HG02852 (cell line): Measurements from ENCODE around the gene CEP44.
"Not testable (repeated sequence)": the region's sequence is repeated elsewhere in the genome, so short reads cannot be mapped to it uniquely, and the experiment has no call there.

Source experiments
- ATAC-seq: cut with Tn5 transposase; IDR thresholded peaks from one replicate; pipeline ENCODE4 v1.9.1; 2021; ENCODE audit warnings: mild to moderate bottlenecking, moderate library complexity; ENCODE audit not compliant: unreplicated experiment

The CEP44 gene, protein sequence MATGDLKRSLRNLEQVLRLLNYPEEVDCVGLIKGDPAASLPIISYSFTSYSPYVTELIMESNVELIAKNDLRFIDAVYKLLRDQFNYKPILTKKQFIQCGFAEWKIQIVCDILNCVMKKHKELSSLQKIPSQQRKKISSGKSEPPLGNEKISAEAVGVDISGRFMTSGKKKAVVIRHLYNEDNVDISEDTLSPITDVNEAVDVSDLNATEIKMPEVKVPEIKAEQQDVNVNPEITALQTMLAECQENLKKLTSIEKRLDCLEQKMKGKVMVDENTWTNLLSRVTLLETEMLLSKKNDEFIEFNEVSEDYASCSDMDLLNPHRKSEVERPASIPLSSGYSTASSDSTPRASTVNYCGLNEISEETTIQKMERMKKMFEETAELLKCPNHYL

DNA sequence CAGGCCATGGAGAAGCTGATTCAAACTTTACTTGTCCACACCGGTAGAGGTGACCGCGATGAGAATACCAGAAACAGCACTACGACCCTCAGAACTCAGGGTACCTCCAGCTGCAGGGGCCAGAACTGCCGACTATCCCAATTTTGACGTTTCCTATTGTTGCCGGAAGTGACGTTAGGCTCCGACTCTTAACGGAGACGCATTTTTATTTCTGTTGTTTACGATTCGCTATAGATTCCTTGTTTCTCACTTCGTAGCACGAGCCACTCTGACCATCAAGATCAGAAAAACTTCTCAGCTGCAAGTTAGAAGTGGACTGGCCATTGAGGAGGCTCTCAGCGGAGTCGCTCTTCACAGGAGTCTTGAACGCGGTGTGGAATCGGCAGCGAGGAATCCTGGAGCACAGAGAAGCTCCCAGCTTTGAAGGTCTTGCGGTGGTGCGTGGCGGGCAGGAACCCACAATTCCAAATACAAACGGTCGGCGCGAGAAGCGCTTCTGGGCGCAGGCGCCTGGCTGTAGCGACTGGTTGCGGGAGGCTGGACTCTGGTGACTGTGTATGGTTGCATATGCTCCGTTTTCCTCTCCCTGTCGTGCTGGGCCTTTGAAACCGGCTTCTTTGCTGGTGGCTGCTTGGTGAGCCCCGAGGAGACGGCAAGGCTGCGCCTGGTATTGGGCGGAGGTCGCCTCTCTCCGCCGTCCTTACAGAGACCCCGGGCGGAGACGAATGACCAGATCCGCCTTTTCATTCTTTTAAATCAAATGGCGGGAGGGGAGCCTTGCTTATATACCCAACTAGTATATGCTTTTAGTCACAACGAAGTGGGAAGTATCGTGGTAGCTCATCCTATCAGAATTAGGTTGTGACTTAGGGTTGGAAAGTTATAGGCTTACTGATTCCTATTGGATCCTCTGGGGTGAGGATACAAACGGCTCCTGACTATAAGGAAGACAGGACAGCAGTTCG, at the start of gene CEP44, which contains the start of gene FBXO8:
CEP44 (plus strand) TSS at position 405 of the 965 bp plus-strand sequence. CDS start 15,211 bp downstream, outside the sequence.
FBXO8 (minus strand) TSS at position 161 of the 965 bp plus-strand sequence. CDS start 20,575 bp downstream, outside the sequence.
- peak; percentile 62 for ATAC-seq

DNA sequence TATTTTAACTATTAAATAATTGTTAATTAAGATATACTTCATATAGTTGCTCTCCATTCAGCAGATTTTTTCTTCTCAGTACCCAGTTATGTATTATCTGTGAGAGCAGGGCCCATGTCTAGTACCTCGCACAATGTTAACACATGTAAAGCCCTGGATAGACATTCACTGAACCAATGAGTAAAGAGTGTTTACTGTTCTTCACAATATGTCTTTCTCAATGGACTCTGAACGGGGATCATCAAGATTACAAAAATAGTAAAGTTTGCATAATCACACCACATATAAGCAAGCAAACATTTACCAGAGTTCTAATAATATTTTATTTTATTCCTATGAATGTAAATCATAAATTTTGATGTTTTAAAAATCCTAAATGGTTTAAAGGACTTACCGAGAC, 47.4 kb upstream of the CEP44 start:
- no peak for ATAC-seq

DNA sequence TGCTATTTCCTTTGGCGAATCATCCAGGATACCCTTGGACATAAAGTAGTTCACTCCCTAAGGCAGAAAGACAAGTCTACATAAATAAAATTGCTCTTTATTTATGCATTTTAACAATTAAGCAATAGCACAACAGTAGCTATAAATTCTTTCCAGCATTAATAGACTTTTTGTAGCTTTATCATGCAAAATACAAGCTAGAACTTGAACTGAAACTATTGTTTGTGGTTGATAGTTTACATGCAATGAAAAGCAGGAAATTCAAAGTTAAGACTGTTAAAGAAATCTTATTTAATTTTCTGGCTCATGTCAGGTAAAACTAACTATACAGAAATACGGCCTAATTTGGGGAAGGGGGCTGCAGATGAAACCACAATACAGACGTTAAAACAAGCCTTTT, 42.5 kb upstream of the CEP44 start:
- no peak for ATAC-seq

DNA sequence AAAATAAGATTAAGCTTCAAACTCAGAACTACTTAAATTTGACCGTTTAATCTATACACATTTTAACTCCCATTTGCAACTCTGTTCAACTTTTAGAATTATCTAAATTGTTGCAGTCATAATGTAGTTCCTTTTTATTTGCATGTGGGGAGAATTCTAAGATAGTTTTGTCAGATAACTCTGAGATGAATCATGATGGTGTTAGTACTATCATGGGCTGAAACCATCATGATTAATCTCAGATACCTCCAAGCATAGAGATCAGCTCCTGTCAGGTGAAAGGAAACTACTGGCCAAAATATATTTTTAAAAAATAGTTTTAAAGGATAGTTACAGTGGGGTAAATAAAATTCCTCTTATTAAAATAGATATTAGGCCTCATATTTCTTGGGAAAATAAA, 39.3 kb upstream of the CEP44 start:
- peak; percentile 65 for ATAC-seq

DNA sequence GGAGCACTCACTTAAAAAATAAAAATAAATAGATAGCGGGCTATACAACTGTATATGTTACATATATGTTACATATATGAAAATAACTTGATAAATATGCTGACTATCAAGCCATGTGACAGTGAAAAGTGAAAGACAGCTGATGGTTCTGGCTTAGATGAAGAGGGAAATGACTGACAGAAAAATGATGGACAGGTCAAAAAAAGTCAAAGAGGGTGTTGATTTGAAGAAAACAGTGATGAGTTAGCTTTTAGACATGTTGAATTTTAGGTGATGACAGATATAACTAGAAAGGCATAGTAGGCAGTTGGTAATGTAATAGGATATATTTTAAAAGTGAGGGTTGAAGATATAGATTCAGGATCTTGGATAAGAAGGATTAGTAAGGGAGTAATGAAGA, 38.0 kb upstream of the CEP44 start:
- ATAC-seq, result no peak

DNA sequence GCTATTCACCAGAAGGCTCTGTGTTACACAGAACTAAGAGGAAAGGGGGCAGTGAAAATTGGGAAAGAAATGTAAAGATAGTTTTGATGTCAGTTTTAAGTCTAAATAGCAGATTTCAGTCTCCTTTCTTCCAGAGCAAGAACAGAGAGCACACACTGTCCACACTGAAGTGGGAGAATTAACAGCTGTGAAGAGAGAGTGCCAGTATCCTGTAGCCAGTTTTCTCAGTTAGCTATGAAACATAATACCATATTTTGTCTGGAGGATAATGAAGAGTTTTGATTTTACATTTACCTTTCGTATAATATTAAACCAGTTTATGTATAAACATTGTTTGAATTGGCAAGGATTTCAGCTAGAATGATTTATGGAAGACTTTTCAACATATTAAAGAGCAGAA, 35.3 kb upstream of the CEP44 start:
- no peak for ATAC-seq

DNA sequence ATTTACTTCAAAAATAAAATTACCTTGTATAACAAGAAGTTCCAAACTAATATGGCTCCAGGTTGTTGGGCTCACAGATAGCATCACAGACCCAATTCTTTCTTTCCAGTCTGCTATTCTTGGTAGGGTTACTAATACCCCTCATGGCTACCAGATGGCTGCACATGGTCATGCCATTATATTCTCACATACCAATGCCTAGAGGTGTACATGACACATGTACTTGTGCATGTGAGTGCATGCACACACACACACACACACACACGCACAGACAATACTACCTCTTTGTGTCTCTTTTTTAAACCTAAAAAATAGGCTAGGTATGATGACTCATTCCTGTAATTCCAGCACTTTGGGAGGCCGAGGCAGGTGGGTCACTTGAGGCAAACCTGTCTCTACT, 31.3 kb upstream of the CEP44 start:
- ATAC-seq, result no peak

DNA sequence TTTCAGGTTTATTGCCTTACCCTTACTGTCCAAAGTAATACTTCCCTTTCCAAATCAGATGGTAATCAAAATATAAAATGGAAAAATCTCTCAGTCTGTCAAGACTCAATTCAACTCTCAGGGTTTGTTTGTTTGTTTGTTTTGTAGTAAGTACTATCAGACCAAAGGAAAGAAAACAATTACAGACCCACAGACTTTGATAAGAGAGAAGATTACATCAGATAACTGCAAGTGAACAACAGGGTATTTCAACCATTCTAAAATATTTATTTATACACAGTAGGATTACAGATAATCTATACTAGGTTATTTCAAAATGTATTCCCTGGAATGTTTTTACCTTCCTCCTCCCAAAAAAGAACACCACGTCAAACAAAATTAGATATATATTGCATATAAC, 29.1 kb upstream of the CEP44 start:
- ATAC-seq, result no peak

DNA sequence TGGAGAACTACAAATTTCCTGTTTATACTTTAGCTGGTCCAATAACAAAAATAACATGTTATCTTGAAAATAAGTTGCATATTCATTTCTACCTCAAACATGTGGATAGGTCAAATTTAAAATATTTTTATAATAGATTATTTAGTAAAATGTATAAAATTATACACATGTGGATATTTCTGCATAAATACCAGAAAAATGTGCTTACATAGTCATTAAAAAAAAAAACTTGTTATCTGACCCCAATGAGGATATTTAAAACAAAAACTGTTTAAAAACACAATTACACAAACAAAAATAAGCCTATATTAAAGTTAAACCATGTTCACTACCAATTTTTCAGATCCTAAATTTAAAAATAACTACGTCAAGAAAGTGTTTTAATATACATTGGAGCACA, 28.3 kb upstream of the CEP44 start:
- ATAC-seq, result no peak

DNA sequence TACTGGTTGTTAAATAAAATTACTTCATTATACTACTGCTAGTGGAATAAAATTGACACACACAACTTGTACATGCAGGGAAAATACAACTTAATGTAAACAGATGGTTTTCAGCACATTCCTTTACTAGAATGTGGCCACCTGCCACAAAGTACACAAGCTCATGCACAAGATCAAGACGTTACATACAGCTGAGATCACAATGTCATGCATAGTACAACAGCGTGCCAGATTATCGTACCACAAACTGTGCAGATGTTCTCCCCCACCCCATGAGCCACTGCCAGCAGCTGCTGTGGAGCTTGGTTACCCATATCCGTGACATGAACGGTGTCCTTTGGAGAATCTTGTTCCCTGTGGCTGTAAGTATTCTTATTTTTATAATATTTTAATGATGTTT, 27.9 kb upstream of the CEP44 start:
- no peak for ATAC-seq

DNA sequence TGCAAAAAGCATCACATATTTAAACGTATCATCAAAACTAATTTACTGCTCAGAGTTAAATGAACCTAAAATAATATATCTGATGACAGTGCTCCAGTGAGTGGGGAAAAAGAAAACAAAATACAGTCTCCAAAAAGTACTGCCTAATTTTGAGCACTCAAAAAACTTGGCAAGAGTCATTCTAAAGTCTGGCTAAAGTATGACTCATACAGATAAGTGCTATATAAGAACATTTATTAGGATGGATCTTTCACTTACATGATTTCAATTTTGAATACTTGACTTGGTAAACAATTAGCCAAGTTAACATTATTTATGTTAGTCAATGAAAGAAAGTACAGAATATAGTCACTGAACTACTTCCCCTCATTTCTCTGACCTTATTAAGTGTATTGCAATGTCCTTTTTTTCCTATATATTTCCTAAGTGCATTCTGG, 27.4 kb upstream of the CEP44 start:
- no peak for ATAC-seq

DNA sequence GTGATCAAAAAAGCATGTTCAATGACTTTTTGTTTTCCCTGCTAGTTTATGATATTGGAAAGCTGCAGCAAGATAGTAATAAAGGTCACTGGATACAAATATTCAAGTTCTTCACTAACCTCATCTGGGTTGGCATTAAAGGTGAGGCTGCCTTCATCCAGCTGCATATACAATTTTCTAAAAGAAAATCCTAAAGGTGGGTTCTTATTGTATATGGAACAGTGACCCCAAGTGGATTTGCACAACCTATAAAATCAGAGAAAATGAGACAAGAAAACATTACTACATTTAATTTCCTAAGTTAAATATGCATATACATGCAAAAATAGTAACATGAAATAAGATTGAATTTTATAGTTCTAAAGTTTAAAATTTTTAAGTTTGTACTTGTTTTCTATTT, 24.1 kb upstream of the CEP44 start:
- no peak for ATAC-seq

DNA sequence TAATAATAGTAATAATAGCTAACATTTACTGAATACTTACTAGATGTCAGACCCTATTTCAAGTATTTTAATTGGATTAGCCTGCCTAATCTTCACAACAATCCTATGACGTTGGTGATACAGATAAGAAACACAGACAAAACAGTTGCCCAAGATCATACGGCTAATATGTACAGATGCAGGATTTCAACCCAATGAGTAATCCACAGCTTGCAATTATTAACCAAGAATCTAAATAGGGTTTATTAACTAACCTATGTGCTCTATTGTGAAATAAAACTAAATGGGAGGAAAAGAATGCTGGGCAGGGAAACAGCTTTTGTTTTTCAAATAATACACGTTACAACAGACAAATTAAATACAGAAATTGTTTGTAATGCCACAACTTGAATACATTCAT, 23.6 kb upstream of the CEP44 start:
- ATAC-seq, result no peak

DNA sequence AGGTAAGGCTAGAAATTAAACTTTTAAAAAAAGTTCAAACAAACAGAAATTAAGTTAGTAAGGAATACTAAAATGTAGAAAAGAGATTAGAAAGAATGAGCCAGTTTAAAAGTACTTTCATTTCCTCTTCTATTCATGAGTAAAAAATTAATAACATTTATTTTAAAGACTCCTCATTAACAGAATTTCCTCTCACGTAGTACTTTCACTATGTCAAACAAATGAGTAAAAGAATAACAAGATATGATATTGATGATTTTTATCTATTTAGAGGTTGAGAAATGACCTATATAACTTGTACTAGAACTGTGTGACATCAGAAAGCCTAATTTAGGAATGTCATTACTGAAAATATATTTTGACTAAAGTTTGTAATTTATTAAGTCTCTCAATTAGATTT, 22.3 kb upstream of the CEP44 start:
- not testable (repeated sequence) for ATAC-seq

DNA sequence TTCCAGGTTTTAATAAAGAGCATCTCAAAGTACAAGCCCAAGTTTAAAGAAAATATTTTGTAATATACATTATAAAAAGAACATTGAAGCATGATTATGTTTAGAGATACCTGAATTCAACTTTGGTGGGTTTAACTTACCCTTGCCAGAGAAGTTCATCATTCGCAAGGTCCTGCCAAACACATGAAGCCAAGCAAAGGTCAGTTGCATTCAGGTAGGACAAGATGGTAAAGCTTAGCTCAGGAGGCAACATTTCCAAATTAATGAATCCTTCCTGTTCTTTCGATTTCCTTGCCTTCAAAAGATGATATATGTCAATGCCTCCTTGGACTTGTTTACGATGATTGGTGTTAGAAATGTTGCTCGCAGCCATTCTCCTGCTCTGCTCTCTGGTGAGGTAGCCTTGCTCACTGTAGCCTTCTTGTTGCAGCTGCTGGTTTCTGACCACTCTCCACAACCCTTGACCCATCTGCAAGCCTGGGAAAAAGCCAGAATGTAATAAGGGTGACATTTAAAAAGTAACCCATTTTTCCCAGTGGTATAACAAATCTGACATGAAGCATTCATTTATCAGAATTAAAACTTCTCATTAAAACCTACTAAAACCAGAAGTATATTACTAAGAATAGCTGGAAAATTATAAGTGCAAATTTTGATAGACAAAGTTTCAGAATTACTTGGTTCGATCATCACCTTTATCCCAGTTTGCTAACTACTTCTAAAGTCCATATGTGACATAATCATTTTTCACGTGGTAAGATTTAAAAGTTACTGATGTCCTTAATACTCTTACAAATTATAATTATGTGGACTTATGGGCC, 20.9 kb upstream of the CEP44 start:
- ATAC-seq, result no peak

DNA sequence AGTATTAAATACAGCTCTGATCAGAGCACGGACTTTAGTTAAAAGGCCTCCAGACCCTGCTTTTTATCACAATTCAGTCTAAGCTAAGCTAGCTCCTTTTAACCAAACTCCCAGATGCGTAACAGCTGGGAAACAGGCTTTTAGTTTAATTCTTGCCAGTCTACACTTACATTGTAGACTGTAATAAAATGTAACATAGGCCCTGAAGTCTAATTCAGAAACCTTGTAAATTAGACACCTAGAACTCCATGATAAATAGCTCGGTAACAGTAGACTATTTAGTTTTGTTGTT, 20.3 kb upstream of the CEP44 start:
- no peak for ATAC-seq

DNA sequence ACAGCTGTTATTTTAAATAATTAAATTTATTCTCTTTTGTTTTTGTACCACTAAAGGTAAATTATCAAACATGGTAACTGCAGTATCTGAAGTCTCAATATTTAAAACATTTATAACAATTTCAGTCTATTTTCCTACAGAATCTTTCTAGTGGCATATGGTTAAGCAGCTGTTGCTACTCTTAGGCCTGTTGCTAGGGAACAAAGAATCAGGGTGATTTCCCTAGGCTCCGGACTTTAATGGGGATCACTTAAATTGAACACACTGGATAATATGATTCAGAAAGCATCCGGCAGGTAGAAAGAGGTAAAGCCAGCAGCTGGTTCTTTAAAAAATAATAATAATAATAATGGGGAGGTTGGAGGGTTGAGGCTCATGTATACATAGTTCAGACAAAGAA, 17.8 kb upstream of the CEP44 start:
- ATAC-seq, result no peak

DNA sequence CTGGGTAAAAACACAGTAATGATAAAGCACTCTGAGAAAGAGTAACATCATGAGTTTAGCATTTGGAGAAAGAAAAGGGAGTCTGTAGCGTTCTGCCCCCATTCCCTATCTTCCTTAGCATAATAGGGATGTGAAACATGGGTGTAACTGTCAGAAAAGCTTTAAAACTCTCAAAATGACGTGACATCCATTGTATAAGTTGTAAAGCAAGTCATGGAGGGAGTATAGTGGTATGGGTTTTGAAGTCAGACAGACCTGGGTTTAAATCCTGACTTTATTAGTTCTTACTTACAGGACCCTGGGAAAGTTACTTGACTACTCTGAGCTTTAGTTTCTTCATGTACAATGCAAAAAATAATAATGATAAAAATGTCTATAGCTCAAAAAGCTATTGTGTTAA, 17.3 kb upstream of the CEP44 start:
- no peak for ATAC-seq

DNA sequence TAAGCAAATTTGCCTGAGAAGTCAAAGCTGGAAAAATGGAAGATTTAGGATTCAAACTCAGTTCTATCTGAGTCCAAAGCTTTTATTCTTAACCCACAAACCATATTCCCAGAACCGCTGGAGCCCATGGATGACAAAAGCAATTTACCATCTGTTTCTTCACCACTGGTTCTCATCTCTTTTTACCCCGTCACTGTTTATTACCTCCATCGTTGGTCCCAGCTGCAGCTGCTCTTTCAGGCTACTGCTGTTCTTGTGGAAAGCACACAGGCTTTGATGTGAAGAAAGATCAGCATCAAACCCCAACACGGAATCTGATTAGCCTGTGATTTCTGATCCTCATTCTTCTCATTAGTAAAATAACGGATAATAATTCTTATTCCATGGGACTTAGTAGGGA, 9.8 kb upstream of the CEP44 start:
- no peak for ATAC-seq

DNA sequence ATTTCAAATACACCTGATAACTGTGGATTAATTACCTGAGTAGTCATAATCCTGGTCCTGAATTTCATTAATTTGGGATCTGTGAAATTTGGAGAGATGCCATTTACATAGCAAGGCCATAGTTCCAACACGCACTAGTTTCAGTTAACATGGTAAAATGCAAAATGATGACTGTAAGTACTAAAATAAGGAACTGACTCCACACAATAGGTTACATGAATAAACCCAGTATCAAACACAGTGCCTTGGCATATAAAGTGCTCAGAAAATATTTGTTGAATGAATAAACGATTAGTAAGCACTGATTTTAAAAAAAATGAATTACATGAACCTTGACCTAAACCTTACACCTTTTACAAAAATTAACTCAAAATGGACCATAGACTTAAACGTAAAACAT, 9.3 kb upstream of the CEP44 start:
- ATAC-seq, result no peak

DNA sequence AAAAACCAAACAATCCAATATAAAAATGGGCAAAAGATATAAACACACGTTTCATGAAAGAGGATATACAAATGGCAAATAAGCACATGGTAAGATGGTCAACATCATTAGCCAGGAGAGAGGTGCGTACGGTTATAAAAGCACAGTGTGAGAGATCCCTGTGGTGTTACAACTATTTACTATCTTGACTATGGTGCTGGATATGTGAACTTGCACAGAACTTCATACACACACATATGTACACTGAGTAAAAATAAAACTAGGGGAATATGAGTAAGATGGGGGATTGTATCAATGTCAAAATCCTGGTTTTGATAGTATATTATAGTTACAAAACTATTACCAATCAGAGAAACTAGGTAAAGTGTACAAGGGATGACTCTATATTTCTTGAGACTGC, 8.6 kb upstream of the CEP44 start:
- no peak for ATAC-seq
